ENCODE measurements around the gene C11orf24. TPM values are rescaled to one million over a fixed set of nuclear protein-coding genes. Genes with fewer than 3 reads are reported as not detected.

C11orf24 gene
- total and polyA plus RNA-seq, 2 of the 4 experiments (the other 2 are of a cell fraction), result 42.5 to 135 TPM

DNA sequence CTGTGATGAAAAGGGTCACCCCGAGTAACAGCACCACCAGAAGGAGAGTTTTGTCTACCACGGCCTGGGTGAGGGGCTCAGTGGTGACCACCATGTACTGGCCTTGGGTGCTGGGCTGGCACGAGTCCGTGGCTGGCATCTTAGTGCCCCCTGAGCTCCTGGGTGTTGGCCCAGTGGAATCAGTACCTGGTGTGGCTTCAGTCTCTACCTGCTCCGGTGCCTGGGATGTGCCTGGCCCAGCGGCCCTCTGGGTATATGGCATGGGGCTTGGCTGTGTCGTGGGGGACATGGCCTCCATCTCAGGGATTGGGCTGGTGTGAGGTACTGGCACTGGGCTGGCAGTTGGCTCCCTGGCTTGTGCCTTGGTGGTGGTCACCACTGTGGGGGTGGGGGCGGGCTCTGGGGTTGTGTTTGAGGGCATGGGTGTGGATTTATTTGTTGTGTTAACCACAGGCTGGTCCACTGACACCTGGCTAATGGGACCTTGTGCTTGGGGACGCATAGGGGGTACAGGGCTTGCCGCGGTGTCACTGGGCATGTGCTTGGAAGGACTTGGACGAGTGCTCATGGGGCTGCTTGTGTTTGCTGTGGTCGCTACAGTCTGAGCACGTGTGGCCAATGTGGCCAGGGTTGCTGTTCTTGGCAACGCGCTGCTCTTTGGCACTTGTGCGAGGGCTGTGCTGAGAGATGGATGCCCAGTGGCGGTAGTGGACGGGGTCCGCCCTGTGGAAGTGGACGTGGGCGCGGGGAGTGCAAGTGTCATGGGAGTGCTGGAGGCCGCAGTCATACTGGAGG is 9.8 kb downstream of the C11orf24 start:
- H2AK9ac ChIP-seq (replicated peaks; ENCODE audit: low read depth, low read length, poor library complexity), result no peak overlapping the region
- in situ Hi-C loops (cut with MboI; ENCODE audit: low sequenced_read_pairs), result loop anchor here (5.0 kb wide), 1 partner anchor 190 kb away; no protein-coding TSS in a partner anchor
- H2AK5ac ChIP-seq (ENCODE audit: low read depth, low read length), result no peak overlapping the region
- ATAC-seq (ENCODE audit: low read depth) (no peak), DNase-seq (no peak)
- no peak overlapping the region for H2AFZ ChIP-seq (replicated peaks; ENCODE audit: low read length, poor library complexity)
- WGBS, 2 experiments (ENCODE audit: extremely low coverage in 2 of 2, insufficient read length in 1 of 2), result 95% methylated on average over 21 of the region's 24 CpGs; no CpG with 5 or more reads in 1 of the 2 experiments
- no peak overlapping the region for H3K4me3 ChIP-seq (ENCODE audit: insufficient read depth, low read depth, low read length)
- H3K79me1 ChIP-seq (ENCODE audit: low read depth in 1 of 2, low read length in 2 of 2), result peaks cover 18 to 47% of the 10 kb centered on the region in 2 experiments; a peak in 3 of 4 replicates
- no peak overlapping the region for H4K91ac ChIP-seq (ENCODE audit: insufficient read depth, low read depth, low read length)
- H2BK120ac ChIP-seq (ENCODE audit: low read depth, low read length), result no peak overlapping the region
- no peak overlapping the region for H2BK5ac ChIP-seq (ENCODE audit: low read depth, low read length, poor library complexity, severe bottlenecking)
- no peak overlapping the region for H2BK20ac ChIP-seq (ENCODE audit: low read depth, low read length)
- BruUV-seq (replicated peaks), result TSS peak; percentile 82
- H3K4me1 ChIP-seq (ENCODE audit: control insufficient read depth, insufficient read depth, low read length), result peaks cover 3% of the 10 kb centered on the region
- TF ChIP-seq RAD21 (IDR thresholded peaks at IDR 0.05; ENCODE audit: low read length) (no peak), NFE2L2 (IDR thresholded peaks at IDR 0.05; ENCODE audit: low read depth, low read length) (no peak), RFX5 (IDR thresholded peaks at IDR 0.05; ENCODE audit: low read depth, low read length) (no peak), CEBPB (IDR thresholded peaks at IDR 0.05; ENCODE audit: low read depth, low read length) (no peak), POLR2A (IDR thresholded peaks at IDR 0.05; ENCODE audit: low read depth, low read length) (no peak)
- no peak overlapping the region for H2BK15ac ChIP-seq (ENCODE audit: low read depth, low read length)
- ChIA-PET CTCF (no interaction called here), POLR2A (ENCODE audit: unreplicated experiment) (no interaction called here)
- H3K4me2 ChIP-seq (ENCODE audit: low read depth, low read length), result no peak overlapping the region
- no peak overlapping the region for H3K14ac ChIP-seq (replicated peaks; ENCODE audit: low read depth, low read length)
- no peak overlapping the region for H4K8ac ChIP-seq (ENCODE audit: low read depth in 2 of 2, low read length in 2 of 2)
- peaks cover 27% of the 10 kb centered on the region for H3K9me1 ChIP-seq (ENCODE audit: insufficient read depth, low read length)
- H3K18ac ChIP-seq (ENCODE audit: low read depth, low read length), result no peak overlapping the region
- no peaks in the 10 kb centered on the region for H3K27me3 ChIP-seq (ENCODE audit: control insufficient read depth, insufficient read depth, low read length)
- H3K36me3 ChIP-seq (ENCODE audit: control insufficient read depth, insufficient read depth, low read length), result peaks cover 57% of the 10 kb centered on the region
- H3K9me3 ChIP-seq (ENCODE audit: control insufficient read depth, insufficient read depth, low read length), result no peaks in the 10 kb centered on the region
- no peak overlapping the region for H3K9ac ChIP-seq (ENCODE audit: low read depth, low read length)
- H4K20me1 ChIP-seq (ENCODE audit: insufficient read depth, low read length), result peaks cover 42% of the 10 kb centered on the region
- dilution Hi-C loops (cut with HindIII; ENCODE audit: low sequenced_read_pairs, unreplicated experiment), result no loop called here
- no peak overlapping the region for H3K56ac ChIP-seq (ENCODE audit: extremely low read depth, insufficient read depth, low read length)
- H4K5ac ChIP-seq (ENCODE audit: low read depth, low read length), result no peak overlapping the region
- intact Hi-C loops (cut with micrococcal nuclease), result no loop called here
- no peak overlapping the region for H3K4ac ChIP-seq (ENCODE audit: low read depth, low read length)
- no peak overlapping the region for H3K27ac ChIP-seq (ENCODE audit: insufficient read depth, low read length)
- no peak overlapping the region for H3K23ac ChIP-seq (ENCODE audit: low read depth, low read length)
